Thoracic aorta (tissue), 2 donors: Measurements from ENCODE around the gene E2F1. TPM values are rescaled to one million over a fixed set of nuclear protein-coding genes. Genes with fewer than 3 reads are reported as not detected.
A peak's percentile ranks its signal among the peaks of the same experiment; 100 is the strongest.

Experiments used
- ATAC-seq: fragments of 150-250 bp; one replicate; pipeline ENCODE4 v1.8.0; 2017; ENCODE audit warnings: low read depth; ENCODE audit not compliant: insufficient number of reproducible peaks, low FRiP score
- DNase-seq: peaks from one replicate; pipeline ENCODE4 v3.0.0-alpha.2; 2020; ENCODE audit warnings: low spot score
- H3K27ac ChIP-seq, 2 donors: fragments of 200-600 bp; sonication (generic); 1 replicate in 1 of 2; 2 replicates in 1 of 2; pipeline ENCODE4 v1.5.1; 2016; ENCODE audit warnings: mild to moderate bottlenecking in 2 of 2, moderate library complexity in 2 of 2
- H3K27me3 ChIP-seq: fragments of 200-600 bp; sonication (generic); replicated peaks from 2 replicates; pipeline ENCODE4 v1.6.0; 2016; ENCODE audit warnings: mild to moderate bottlenecking; ENCODE audit not compliant: insufficient read depth
- H3K36me3 ChIP-seq: fragments of 200-600 bp; sonication (generic); one replicate; pipeline ENCODE4 v1.5.1; 2016
- H3K4me1 ChIP-seq, 2 donors: fragments of 200-600 bp; sonication (generic); 1 replicate in 1 of 2; 2 replicates in 1 of 2; pipeline versions ENCODE4 v1.5.1 to v1.6.0; 2016; ENCODE audit warnings: low read depth in 2 of 2, mild to moderate bottlenecking in 1 of 2; ENCODE audit not compliant: control insufficient read depth in 1 of 2
- H3K4me3 ChIP-seq: fragments of 200-600 bp; sonication (generic); 2 replicates; pipeline ENCODE4 v1.5.1; 2016; ENCODE audit warnings: mild to moderate bottlenecking
- H3K9me3 ChIP-seq: fragments of 200-600 bp; sonication (generic); 2 replicates; pipeline ENCODE4 v1.5.1; 2016
- CTCF ChIP-seq: fragments of 200-600 bp; sonication (generic); IDR thresholded peaks from one replicate; pipeline ENCODE4 v1.5.1; 2019; ENCODE audit warnings: antibody characterized with exemption
- total RNA-seq, 2 donors: library from RNA; depleted of rRNA; stranded (reverse); fragments of >200 nt; gene quantifications; one replicate each; pipeline versions ENCODE4 v1.1.0 to v1.2.3, GENCODE V29; 2016

The E2F1 gene
- total RNA-seq, 2 donors from 2014 or later: 0.68 to 0.92 TPM

GRCh38 chr20:33672426-33673113 is 13.6 kb downstream of the E2F1 start:
- H3K27ac ChIP-seq: peak overlapping the region; percentile 62 to 70
- H3K36me3 ChIP-seq: no peaks in the 10 kb centered on the region
- no peak for DNase-seq
- ATAC-seq: no peak
- no peak for TF ChIP-seq CTCF
- H3K27me3 ChIP-seq: no peaks in the 10 kb centered on the region
- peaks cover 34 to 79% of the 10 kb centered on the region in 2 donors for H3K4me1 ChIP-seq
- peak overlapping the region; percentile 77 for H3K4me3 ChIP-seq
- H3K9me3 ChIP-seq: no peaks in the 10 kb centered on the region

GRCh38 chr20:33671573-33672288 is 14.5 kb downstream of the E2F1 start:
- no peak for DNase-seq
- peaks cover 34 to 84% of the 10 kb centered on the region in 2 donors for H3K4me1 ChIP-seq
- H3K27ac ChIP-seq: peak overlapping the region in 1 of 2 donors; percentile 28
- no peak for TF ChIP-seq CTCF
- no peaks in the 10 kb centered on the region for H3K9me3 ChIP-seq
- H3K4me3 ChIP-seq: no peak overlapping the region
- no peak for ATAC-seq
- H3K36me3 ChIP-seq: no peaks in the 10 kb centered on the region
- H3K27me3 ChIP-seq: no peaks in the 10 kb centered on the region

- Histone ChIP-seq H3K36me3 (no peaks in the 10 kb centered on the region), H3K9me3 (no peaks in the 10 kb centered on the region), H3K27ac (peak overlapping the region; percentile 27 to 29), H3K27me3 (no peaks in the 10 kb centered on the region), H3K4me3 (no peak overlapping the region), H3K4me1 (peaks cover 29 to 82% of the 10 kb centered on the region in 2 donors)
- no peak for TF ChIP-seq CTCF
- ATAC-seq (no peak), DNase-seq (no peak)
Observed at GRCh38 chr20:33670715-33671499, 15.3 kb downstream of the E2F1 start.

- DNase-seq (no peak), ATAC-seq (no peak)
- Histone ChIP-seq H3K27ac (peak overlapping the region; percentile 27 to 29), H3K36me3 (no peaks in the 10 kb centered on the region), H3K4me1 (peaks cover 21 to 77% of the 10 kb centered on the region in 2 donors), H3K27me3 (no peaks in the 10 kb centered on the region), H3K9me3 (no peaks in the 10 kb centered on the region), H3K4me3 (no peak overlapping the region)
- no peak for TF ChIP-seq CTCF
Observed at GRCh38 chr20:33669873-33670640, 16.1 kb downstream of the E2F1 start.
